ENCODE measurements around the gene IL1F10.

IL1F10 gene

GRCh38 chr2:113067681-113068080, at the start of gene IL1F10:
IL1F10 (plus strand) TSS chr2:113067970; CDS start chr2:113072739, 4,769 bp downstream.
- DNase-seq (ENCODE audit: low read depth), result no peak

- no peak for DNase-seq (ENCODE audit: low read depth)
Measured at GRCh38 chr2:113018509-113018908, 49.3 kb upstream of the IL1F10 start.

GRCh38 chr2:113021312-113021711, 46.5 kb upstream of the IL1F10 start:
- no peak for DNase-seq (ENCODE audit: low read depth)

GRCh38 chr2:113024764-113025163, 43.0 kb upstream of the IL1F10 start:
- no peak for DNase-seq (ENCODE audit: low read depth)

- DNase-seq (ENCODE audit: low read depth), result no peak
Measured at GRCh38 chr2:113025737-113026136, 42.0 kb upstream of the IL1F10 start.

- DNase-seq (ENCODE audit: low read depth), result no peak
Measured at GRCh38 chr2:113027691-113028090, 40.1 kb upstream of the IL1F10 start.

- no peak for DNase-seq (ENCODE audit: low read depth)
Measured at GRCh38 chr2:113028112-113028511, 39.7 kb upstream of the IL1F10 start.

GRCh38 chr2:113032737-113033136, 35.0 kb upstream of the IL1F10 start:
- no peak for DNase-seq (ENCODE audit: low read depth)

- DNase-seq (ENCODE audit: low read depth), result no peak
Measured at GRCh38 chr2:113034016-113034415, 33.8 kb upstream of the IL1F10 start.

GRCh38 chr2:113036763-113037162, 31.0 kb upstream of the IL1F10 start:
- no peak for DNase-seq (ENCODE audit: low read depth)

GRCh38 chr2:113038291-113038690, 29.5 kb upstream of the IL1F10 start:
- DNase-seq (ENCODE audit: low read depth), result no peak

GRCh38 chr2:113039158-113039557, 28.6 kb upstream of the IL1F10 start:
- DNase-seq (ENCODE audit: low read depth), result no peak

- DNase-seq (ENCODE audit: low read depth), result no peak
Measured at GRCh38 chr2:113039719-113040118, 28.1 kb upstream of the IL1F10 start.

GRCh38 chr2:113041871-113042270, 25.9 kb upstream of the IL1F10 start:
- no peak for DNase-seq (ENCODE audit: low read depth)

GRCh38 chr2:113046465-113046864, 21.3 kb upstream of the IL1F10 start:
- DNase-seq (ENCODE audit: low read depth), result no peak

GRCh38 chr2:113050921-113051895, 16.6 kb upstream of the IL1F10 start:
- DNase-seq (ENCODE audit: low read depth), result no peak

- DNase-seq (ENCODE audit: low read depth), result no peak
Measured at GRCh38 chr2:113052396-113052917, 15.3 kb upstream of the IL1F10 start, which contains the start of gene IL36B. IL36B (minus strand) TSS chr2:113052867.

- no peak for DNase-seq (ENCODE audit: low read depth)
Measured at GRCh38 chr2:113053666-113054065, 14.1 kb upstream of the IL1F10 start.

GRCh38 chr2:113054066-113054465, 13.7 kb upstream of the IL1F10 start:
- DNase-seq (ENCODE audit: low read depth), result no peak

GRCh38 chr2:113056521-113056920, 11.2 kb upstream of the IL1F10 start:
- DNase-seq (ENCODE audit: low read depth), result no peak

GRCh38 chr2:113057117-113057516, 10.7 kb upstream of the IL1F10 start:
- DNase-seq (ENCODE audit: low read depth), result no peak

- DNase-seq (ENCODE audit: low read depth), result no peak
Measured at GRCh38 chr2:113058411-113058994, 9.3 kb upstream of the IL1F10 start.

Data from stimulated activated CD8-positive, alpha-beta memory T cell treated with anti-CD3 and anti-CD28 coated beads, Interleukin-4, amount 100 ng/mL, for 24 hours (primary cell).